Right lobe of liver (tissue), 4 donors: Measurements from ENCODE around the gene IL17RA.

Experiments used
- POLR2A ChIP-seq: fragments of 450-650 bp; IDR thresholded peaks from one replicate; pipeline ENCODE4 v1.6.1; 2017; ENCODE audit warnings: antibody characterized with exemption, mild to moderate bottlenecking
- TF ChIP-seq, protein P1 (sequence below), 4 donors: fragments of 200-600 bp in 3 of 4; fragments of 450-650 bp in 1 of 4; IDR thresholded peaks; one replicate each; pipeline versions ENCODE4 v1.5.1 to v1.8.0; 2016 to 2022; ENCODE audit warnings: antibody characterized with exemption in 4 of 4, mild to moderate bottlenecking in 2 of 4
- donor health status: DM: no; HTN: no; CAD: no.
- donor health status: DM: no; HTN: no; CAD: no.
- donor health status: DM: no; HTN: yes; CAD: no.

DNA sequence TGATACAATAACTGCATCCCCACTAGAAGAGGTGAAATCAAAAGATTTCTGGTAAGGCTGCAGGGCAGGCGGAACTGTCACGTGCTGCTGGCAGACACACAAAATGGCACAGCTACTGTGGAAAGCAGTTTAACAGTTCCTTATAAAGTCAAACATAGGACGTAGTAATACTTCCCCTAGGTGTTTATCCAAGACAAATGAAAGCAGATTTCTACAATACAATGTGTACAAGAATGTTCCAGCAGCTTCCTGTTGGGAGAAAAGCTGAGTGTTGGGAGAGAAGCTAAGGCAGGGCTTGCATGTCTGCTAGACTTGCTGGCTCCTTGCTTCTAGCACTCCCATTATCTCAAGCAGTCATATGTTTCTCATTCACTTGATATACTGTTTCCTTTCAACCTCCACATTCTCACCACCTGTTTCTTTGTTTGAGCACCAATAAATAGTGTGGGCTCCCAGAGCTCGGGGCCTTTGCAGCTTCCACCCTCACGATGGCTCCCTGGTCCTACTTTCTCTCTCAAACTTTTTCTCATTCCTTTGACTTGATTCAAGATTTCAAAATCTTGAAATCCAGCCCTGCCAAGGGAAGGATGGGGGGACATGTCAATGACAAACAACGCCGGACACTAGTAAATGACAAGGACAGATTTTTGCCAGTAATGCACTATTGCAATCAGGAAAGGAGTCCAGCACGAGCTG, 21.2 kb upstream of the IL17RA start:
- TF ChIP-seq, protein P1, sequence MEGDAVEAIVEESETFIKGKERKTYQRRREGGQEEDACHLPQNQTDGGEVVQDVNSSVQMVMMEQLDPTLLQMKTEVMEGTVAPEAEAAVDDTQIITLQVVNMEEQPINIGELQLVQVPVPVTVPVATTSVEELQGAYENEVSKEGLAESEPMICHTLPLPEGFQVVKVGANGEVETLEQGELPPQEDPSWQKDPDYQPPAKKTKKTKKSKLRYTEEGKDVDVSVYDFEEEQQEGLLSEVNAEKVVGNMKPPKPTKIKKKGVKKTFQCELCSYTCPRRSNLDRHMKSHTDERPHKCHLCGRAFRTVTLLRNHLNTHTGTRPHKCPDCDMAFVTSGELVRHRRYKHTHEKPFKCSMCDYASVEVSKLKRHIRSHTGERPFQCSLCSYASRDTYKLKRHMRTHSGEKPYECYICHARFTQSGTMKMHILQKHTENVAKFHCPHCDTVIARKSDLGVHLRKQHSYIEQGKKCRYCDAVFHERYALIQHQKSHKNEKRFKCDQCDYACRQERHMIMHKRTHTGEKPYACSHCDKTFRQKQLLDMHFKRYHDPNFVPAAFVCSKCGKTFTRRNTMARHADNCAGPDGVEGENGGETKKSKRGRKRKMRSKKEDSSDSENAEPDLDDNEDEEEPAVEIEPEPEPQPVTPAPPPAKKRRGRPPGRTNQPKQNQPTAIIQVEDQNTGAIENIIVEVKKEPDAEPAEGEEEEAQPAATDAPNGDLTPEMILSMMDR (IDR thresholded peaks at IDR 0.05), result no peak
- no peak for TF ChIP-seq POLR2A
